NCI-H2227 (cell line): Measurements from ENCODE around the gene APLP1.
A peak's percentile ranks its signal among the peaks of the same experiment; 100 is the strongest.
"Not testable (repeated sequence)": the region's sequence is repeated elsewhere in the genome, so short reads cannot be mapped to it uniquely, and the experiment has no call there.

Source experiments
- DNase-seq: peaks from one replicate; lab custom pipeline; 2025; ENCODE audit not compliant: unreplicated experiment; lab: John Stamatoyannopoulos, UW

The APLP1 gene

GRCh38 chr19:35882114-35882832, 13.9 kb downstream of the APLP1 start:
- DNase-seq: peak; percentile 99

- no peak for DNase-seq
Measured at GRCh38 chr19:35883882-35884281, 15.5 kb downstream of the APLP1 start.

- DNase-seq: no peak
Measured at GRCh38 chr19:35885225-35885738, 16.9 kb downstream of the APLP1 start.

- DNase-seq: no peak
Measured at GRCh38 chr19:35885904-35886303, 17.5 kb downstream of the APLP1 start.

- DNase-seq: no peak
Measured at GRCh38 chr19:35887197-35887596, 18.8 kb downstream of the APLP1 start.

GRCh38 chr19:35888398-35888797, 20.0 kb downstream of the APLP1 start:
- no peak for DNase-seq

GRCh38 chr19:35889370-35890112, 21.2 kb downstream of the APLP1 start:
- peak; percentile 63 for DNase-seq

GRCh38 chr19:35890113-35890650, 21.8 kb downstream of the APLP1 start:
- DNase-seq: no peak

GRCh38 chr19:35891819-35892218, 23.4 kb downstream of the APLP1 start:
- DNase-seq: not testable (repeated sequence)

- DNase-seq: no peak
Measured at GRCh38 chr19:35894342-35894741, 26.0 kb downstream of the APLP1 start.

GRCh38 chr19:35895911-35896642, 27.7 kb downstream of the APLP1 start:
- DNase-seq: no peak

GRCh38 chr19:35896643-35897040, 28.3 kb downstream of the APLP1 start:
- DNase-seq: no peak

GRCh38 chr19:35897706-35898451, 29.5 kb downstream of the APLP1 start:
- no peak for DNase-seq

- no peak for DNase-seq
Measured at GRCh38 chr19:35898499-35898809, 30.1 kb downstream of the APLP1 start.

- peak; percentile 99 for DNase-seq
Measured at GRCh38 chr19:35899547-35900214, 31.3 kb downstream of the APLP1 start.

- no peak for DNase-seq
Measured at GRCh38 chr19:35901055-35901644, 32.8 kb downstream of the APLP1 start.

- no peak for DNase-seq
Measured at GRCh38 chr19:35901854-35902661, 33.7 kb downstream of the APLP1 start, which contains the start of gene HCST. TSS of gene HCST (plus strand) at chr19:35902529. CDS start at chr19:35902594, 65 bp downstream.

- no peak for DNase-seq
Measured at GRCh38 chr19:35902870-35903475, 34.6 kb downstream of the APLP1 start.
